ENCODE data around the gene ST6GALNAC1.

ST6GALNAC1 gene

GRCh38 chr17:76676629-76677028 lies 33.1 kb upstream of the ST6GALNAC1 start:
- no peak for DNase-seq (ENCODE audit: low read depth, low spot score)

GRCh38 chr17:76675648-76676047 lies 32.1 kb upstream of the ST6GALNAC1 start:
- DNase-seq (ENCODE audit: low read depth, low spot score) = no peak

- DNase-seq (ENCODE audit: low read depth, low spot score) = no peak
Observed at GRCh38 chr17:76674600-76674999, 31.0 kb upstream of the ST6GALNAC1 start.

- DNase-seq (ENCODE audit: low read depth, low spot score) = no peak
Observed at GRCh38 chr17:76673729-76674128, 30.2 kb upstream of the ST6GALNAC1 start.

GRCh38 chr17:76672892-76673291 lies 29.3 kb upstream of the ST6GALNAC1 start:
- no peak for DNase-seq (ENCODE audit: low read depth, low spot score)

GRCh38 chr17:76672270-76672851 lies 28.8 kb upstream of the ST6GALNAC1 start:
- DNase-seq (ENCODE audit: low read depth, low spot score) = no peak

GRCh38 chr17:76671912-76672262 lies 28.3 kb upstream of the ST6GALNAC1 start:
- DNase-seq (ENCODE audit: low read depth, low spot score) = no peak

- peak; percentile 98 for DNase-seq (ENCODE audit: low read depth, low spot score)
Observed at GRCh38 chr17:76671123-76671911, 27.8 kb upstream of the ST6GALNAC1 start.

- no peak for DNase-seq (ENCODE audit: low read depth, low spot score)
Observed at GRCh38 chr17:76670718-76671122, 27.2 kb upstream of the ST6GALNAC1 start.

- no peak for DNase-seq (ENCODE audit: low read depth, low spot score)
Observed at GRCh38 chr17:76670020-76670717, 26.6 kb upstream of the ST6GALNAC1 start.

- no peak for DNase-seq (ENCODE audit: low read depth, low spot score)
Observed at GRCh38 chr17:76667786-76668453, 24.4 kb upstream of the ST6GALNAC1 start.

- no peak for DNase-seq (ENCODE audit: low read depth, low spot score)
Observed at GRCh38 chr17:76667491-76667755, 23.9 kb upstream of the ST6GALNAC1 start.

- no peak for DNase-seq (ENCODE audit: low read depth, low spot score)
Observed at GRCh38 chr17:76660656-76661042, 17.1 kb upstream of the ST6GALNAC1 start.

GRCh38 chr17:76659928-76660655 lies 16.5 kb upstream of the ST6GALNAC1 start:
- DNase-seq (ENCODE audit: low read depth, low spot score) = no peak

GRCh38 chr17:76658242-76658662 lies 14.7 kb upstream of the ST6GALNAC1 start:
- no peak for DNase-seq (ENCODE audit: low read depth, low spot score)

GRCh38 chr17:76657505-76658241 lies 14.1 kb upstream of the ST6GALNAC1 start:
- no peak for DNase-seq (ENCODE audit: low read depth, low spot score)

- DNase-seq (ENCODE audit: low read depth, low spot score) = no peak
Observed at GRCh38 chr17:76654408-76654807, 10.9 kb upstream of the ST6GALNAC1 start.

- no peak for DNase-seq (ENCODE audit: low read depth, low spot score)
Observed at GRCh38 chr17:76650504-76650903, 6.9 kb upstream of the ST6GALNAC1 start.

GRCh38 chr17:76646712-76647111 lies 3.2 kb upstream of the ST6GALNAC1 start:
- DNase-seq (ENCODE audit: low read depth, low spot score) = no peak

GRCh38 chr17:76645481-76645880 lies 1.9 kb upstream of the ST6GALNAC1 start:
- DNase-seq (ENCODE audit: low read depth, low spot score) = no peak

GRCh38 chr17:76644995-76645394 lies 1.4 kb upstream of the ST6GALNAC1 start:
- DNase-seq (ENCODE audit: low read depth, low spot score) = no peak
